Right atrium auricular region (tissue), 2 donors: ENCODE results near the gene THSD4. TPM values are rescaled to one million over a fixed set of nuclear protein-coding genes. Genes with fewer than 3 reads are reported as not detected.
A peak's percentile ranks its signal among the peaks of the same experiment; 100 is the strongest.

Source experiments
- DNase-seq: peaks from one replicate; pipeline ENCODE4 v3.0.0-alpha.2; 2019; ENCODE audit warnings: low spot score
- H3K27ac ChIP-seq, 2 donors: fragments of 200-600 bp; sonication (generic); 1 replicate in 1 of 2; 2 replicates in 1 of 2; pipeline ENCODE4 v1.5.1; 2016 to 2019
- H3K27me3 ChIP-seq, 2 donors: fragments of 200-600 bp; sonication (generic); one replicate each; pipeline versions ENCODE4 v1.5.1 to v1.6.0; 2017 to 2019
- H3K36me3 ChIP-seq: fragments of 200-600 bp; sonication (generic); one replicate; pipeline ENCODE4 v1.5.1; 2016
- H3K4me1 ChIP-seq, 2 donors: fragments of 200-600 bp; sonication (generic); one replicate each; pipeline versions ENCODE4 v1.5.1 to v1.6.0; 2017 to 2019
- H3K4me3 ChIP-seq, 2 donors: fragments of 200-600 bp; sonication (generic); 1 replicate in 1 of 2; 2 replicates in 1 of 2; pipeline ENCODE4 v1.5.1; 2017 to 2019; ENCODE audit warnings: mild to moderate bottlenecking in 1 of 2, moderate library complexity in 1 of 2
- H3K9me3 ChIP-seq, 2 donors: fragments of 200-600 bp; sonication (generic); one replicate each; pipeline ENCODE4 v1.5.1; 2019
- CTCF ChIP-seq, 2 donors: fragments of 200-600 bp; sonication (generic); IDR thresholded peaks; one replicate each; pipeline ENCODE4 v1.5.1; 2019; ENCODE audit warnings: antibody characterized with exemption in 2 of 2
- total RNA-seq, 2 donors: library from RNA; depleted of rRNA; stranded (reverse); fragments of >200 nt; gene quantifications; one replicate each; pipeline ENCODE4 v1.1.0, GENCODE V29; 2016

THSD4 gene
- total RNA-seq, 2 donors from 2014 or later = 41.2 to 85.3 TPM

DNA sequence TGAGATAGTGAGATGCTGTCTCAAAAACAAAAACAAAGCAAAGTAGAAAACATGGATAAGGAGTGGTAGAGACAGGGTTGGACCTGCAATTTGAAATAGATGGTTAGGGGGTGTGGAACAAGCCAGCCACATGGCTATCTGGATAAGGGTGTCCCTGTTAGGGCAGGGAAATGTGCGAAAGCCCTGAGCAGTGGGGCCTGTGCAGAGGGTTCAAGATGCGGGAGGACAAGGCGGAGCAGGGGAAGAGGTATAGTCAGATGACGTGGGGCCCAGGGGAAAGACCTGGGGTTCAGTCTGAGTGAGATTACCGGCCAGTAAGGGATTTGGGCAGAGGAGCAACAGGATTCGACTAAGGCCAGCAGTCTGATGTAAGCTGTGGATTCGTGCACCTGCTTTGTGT, 676.7 kb downstream of the THSD4 start:
- TF ChIP-seq CTCF (IDR thresholded peaks at IDR 0.05) = no peak
- no peaks in the 10 kb centered on the region for H3K36me3 ChIP-seq
- no peak for DNase-seq
- no peaks in the 10 kb centered on the region for H3K27me3 ChIP-seq
- no peak overlapping the region for H3K27ac ChIP-seq
- H3K4me1 ChIP-seq = no peaks in the 10 kb centered on the region
- no peaks in the 10 kb centered on the region for H3K9me3 ChIP-seq
- no peak overlapping the region for H3K4me3 ChIP-seq

GRCh38 chr15:71792521-71792920, 677.2 kb downstream of the THSD4 start:
- H3K4me3 ChIP-seq = no peak overlapping the region
- no peak for DNase-seq
- H3K36me3 ChIP-seq = no peaks in the 10 kb centered on the region
- no peaks in the 10 kb centered on the region for H3K4me1 ChIP-seq
- H3K27ac ChIP-seq = no peak overlapping the region
- TF ChIP-seq CTCF (IDR thresholded peaks at IDR 0.05) = no peak
- H3K27me3 ChIP-seq = no peaks in the 10 kb centered on the region
- H3K9me3 ChIP-seq = no peaks in the 10 kb centered on the region

DNA sequence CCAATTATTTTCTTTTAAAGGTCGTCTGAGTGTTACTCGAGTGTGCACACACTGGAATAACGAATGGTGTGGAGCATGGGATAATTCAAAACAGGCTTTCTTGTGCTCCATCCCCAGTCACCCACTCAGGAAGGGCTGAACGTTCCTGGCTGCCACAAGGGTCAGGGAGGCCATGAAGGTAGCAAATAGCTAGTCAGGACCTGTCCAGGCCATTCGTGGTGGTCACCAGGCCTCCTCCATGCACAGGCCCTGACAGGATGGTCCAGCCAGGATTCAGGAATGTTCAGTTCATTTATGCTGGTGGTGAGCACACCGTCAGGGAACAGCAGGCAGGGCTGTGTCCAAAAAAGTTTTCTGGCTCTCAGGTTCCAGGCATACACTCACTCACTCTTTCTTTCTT, 683.4 kb downstream of the THSD4 start:
- Histone ChIP-seq H3K36me3 (no peaks in the 10 kb centered on the region), H3K27ac (no peak overlapping the region), H3K4me1 (no peaks in the 10 kb centered on the region), H3K27me3 (no peaks in the 10 kb centered on the region), H3K9me3 (no peaks in the 10 kb centered on the region), H3K4me3 (no peak overlapping the region)
- no peak for DNase-seq
- TF ChIP-seq CTCF (IDR thresholded peaks at IDR 0.05) = no peak

GRCh38 chr15:71800190-71800589, 684.9 kb downstream of the THSD4 start:
- H3K36me3 ChIP-seq = no peaks in the 10 kb centered on the region
- no peaks in the 10 kb centered on the region for H3K27me3 ChIP-seq
- H3K4me3 ChIP-seq = no peak overlapping the region
- no peak for DNase-seq
- H3K9me3 ChIP-seq = no peaks in the 10 kb centered on the region
- no peaks in the 10 kb centered on the region for H3K4me1 ChIP-seq
- no peak for TF ChIP-seq CTCF (IDR thresholded peaks at IDR 0.05)
- no peak overlapping the region for H3K27ac ChIP-seq

GRCh38 chr15:71800835-71801745, 685.8 kb downstream of the THSD4 start:
- Histone ChIP-seq H3K27me3 (no peaks in the 10 kb centered on the region), H3K4me3 (no peak overlapping the region)
- DNase-seq = no peak

More at GRCh38 chr15:71800835-71801745, 685.8 kb downstream of the THSD4 start:
- no peak overlapping the region for H3K27ac ChIP-seq
- peaks cover 0 to under 1% of the 10 kb centered on the region in 2 donors for H3K4me1 ChIP-seq
- no peaks in the 10 kb centered on the region for H3K9me3 ChIP-seq
- no peaks in the 10 kb centered on the region for H3K36me3 ChIP-seq
- TF ChIP-seq CTCF (IDR thresholded peaks at IDR 0.05) = peak; percentile 80 to 85
